Sigmoid colon (tissue), 7 donors: ENCODE results near the gene AHI1. TPM values are rescaled to one million over a fixed set of nuclear protein-coding genes. Genes with fewer than 3 reads are reported as not detected.

Experiments used
- DNase-seq: peaks from one replicate; pipeline ENCODE4 v3.0.0-alpha.2; 2019
- H3K27ac ChIP-seq, 4 donors: fragments of 200-600 bp; sonication (generic); one replicate each; pipeline ENCODE4 v1.5.1; 2016 to 2019; ENCODE audit warnings: mild to moderate bottlenecking in 1 of 4
- H3K27me3 ChIP-seq, 3 donors: fragments of 200-600 bp; sonication (generic); one replicate each; pipeline ENCODE4 v1.5.1; 2019; ENCODE audit warnings: mild to moderate bottlenecking in 1 of 3
- H3K36me3 ChIP-seq, 4 donors: fragments of 200-600 bp; sonication (generic); one replicate each; pipeline ENCODE4 v1.5.1; 2016 to 2019
- H3K4me1 ChIP-seq, 4 donors: fragments of 200-600 bp; sonication (generic); one replicate each; pipeline ENCODE4 v1.5.1; 2017 to 2019
- H3K4me3 ChIP-seq, 4 donors: fragments of 200-600 bp; sonication (generic); one replicate each; pipeline ENCODE4 v1.5.1; 2017 to 2019; ENCODE audit warnings: mild to moderate bottlenecking in 2 of 4, moderate library complexity in 1 of 4
- H3K9me3 ChIP-seq, 4 donors: fragments of 200-600 bp in 3 of 4; sonication (generic) in 3 of 4; one replicate each; pipeline versions ENCODE4 v1.5.1 to v1.6.1; 2013 to 2019
- EP300 ChIP-seq, 4 donors: sonication (generic); formaldehyde crosslinking; IDR thresholded peaks; one replicate each; pipeline ENCODE4 v1.6.1; 2017; ENCODE audit warnings: antibody characterized with exemption in 4 of 4
- POLR2A ChIP-seq, 2 donors: fragments of 450-650 bp; IDR thresholded peaks; one replicate each; pipeline ENCODE4 v1.6.1; 2016; ENCODE audit warnings: antibody characterized with exemption in 2 of 2, mild to moderate bottlenecking in 2 of 2, moderate library complexity in 2 of 2
- POLR2AphosphoS5 ChIP-seq, 4 donors: sonication (generic); formaldehyde crosslinking; IDR thresholded peaks; one replicate each; pipeline ENCODE4 v1.6.1; 2017; ENCODE audit warnings: antibody characterized with exemption in 4 of 4
- WGBS, 2 donors: extraction: QIAGEN DNeasy Blood & Tissue Kit; methylation state at CpG; one replicate each; pipeline ENCODE4 v1.1.7; 2013; 5-methylcytosine and 5-hydroxymethylcytosine counted together
- intact Hi-C: fragments of 100-400 bp; cut with DNase I; formaldehyde crosslinking; loops from one replicate; pipeline ENCODE4 v1.15.1; 2023
- polyA plus RNA-seq, 3 donors: library from polyadenylated mRNA; stranded (reverse); fragments of 200-250 nt; gene quantifications; one replicate each; pipeline ENCODE4 v1.2.3, GENCODE V29; 2013
- total RNA-seq, 4 donors: library from RNA; depleted of rRNA; stranded (reverse); fragments of >200 nt; gene quantifications; one replicate each; pipeline ENCODE4 v1.1.0, GENCODE V29; 2016
- TF ChIP-seq, protein P1 (sequence below), 4 experiments: fragments of 450-650 bp in 3 of 4; fragments of 200-600 bp in 1 of 4; IDR thresholded peaks; one replicate each; pipeline ENCODE4 v1.5.1; 2016 to 2019; ENCODE audit warnings: antibody characterized with exemption in 4 of 4, mild to moderate bottlenecking in 3 of 4, moderate library complexity in 2 of 4
- donor health status: healthy with polysubstance abuse.
- donor health status: Bipolar disorder and iron deficiency.
- donor health status: healthy.

AHI1 gene
- total and polyA plus RNA-seq, 7 donors, result 4.2 to 47.1 (median 25.8) TPM

DNA sequence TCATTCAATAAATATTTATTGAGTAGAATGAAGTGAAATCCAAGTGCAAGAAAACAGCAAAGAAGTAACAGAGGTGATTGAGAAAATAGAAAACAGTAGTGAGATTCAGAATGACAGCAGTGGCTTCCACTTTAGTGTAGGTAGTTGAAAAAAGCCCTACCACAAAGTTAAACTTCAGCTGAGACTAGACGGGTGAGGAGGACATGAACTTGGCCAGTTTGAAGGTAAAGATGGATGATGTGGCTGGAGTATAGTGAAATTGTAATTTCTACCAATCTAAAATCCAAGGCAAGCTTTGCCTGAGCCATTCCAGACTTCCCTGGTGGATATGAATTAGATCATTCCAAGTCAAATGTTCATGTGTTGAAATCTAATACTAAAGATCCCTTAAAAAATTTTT is 32.6 kb upstream of the AHI1 start:
- Histone ChIP-seq H3K27me3 (no peaks in the 10 kb centered on the region), H3K36me3 (no peaks in the 10 kb centered on the region), H3K9me3 (no peaks in the 10 kb centered on the region), H3K27ac (no peak overlapping the region), H3K4me3 (no peak overlapping the region), H3K4me1 (no peaks in the 10 kb centered on the region)
- WGBS, 2 donors, result 77 to 82% methylated on average over 1 of the region's 1 CpG
- DNase-seq, result no peak
- TF ChIP-seq POLR2A (IDR thresholded peaks at IDR 0.05) (no peak), EP300 (IDR thresholded peaks at IDR 0.05) (no peak), POLR2AphosphoS5 (IDR thresholded peaks at IDR 0.05) (no peak)
- TF ChIP-seq, protein P1, sequence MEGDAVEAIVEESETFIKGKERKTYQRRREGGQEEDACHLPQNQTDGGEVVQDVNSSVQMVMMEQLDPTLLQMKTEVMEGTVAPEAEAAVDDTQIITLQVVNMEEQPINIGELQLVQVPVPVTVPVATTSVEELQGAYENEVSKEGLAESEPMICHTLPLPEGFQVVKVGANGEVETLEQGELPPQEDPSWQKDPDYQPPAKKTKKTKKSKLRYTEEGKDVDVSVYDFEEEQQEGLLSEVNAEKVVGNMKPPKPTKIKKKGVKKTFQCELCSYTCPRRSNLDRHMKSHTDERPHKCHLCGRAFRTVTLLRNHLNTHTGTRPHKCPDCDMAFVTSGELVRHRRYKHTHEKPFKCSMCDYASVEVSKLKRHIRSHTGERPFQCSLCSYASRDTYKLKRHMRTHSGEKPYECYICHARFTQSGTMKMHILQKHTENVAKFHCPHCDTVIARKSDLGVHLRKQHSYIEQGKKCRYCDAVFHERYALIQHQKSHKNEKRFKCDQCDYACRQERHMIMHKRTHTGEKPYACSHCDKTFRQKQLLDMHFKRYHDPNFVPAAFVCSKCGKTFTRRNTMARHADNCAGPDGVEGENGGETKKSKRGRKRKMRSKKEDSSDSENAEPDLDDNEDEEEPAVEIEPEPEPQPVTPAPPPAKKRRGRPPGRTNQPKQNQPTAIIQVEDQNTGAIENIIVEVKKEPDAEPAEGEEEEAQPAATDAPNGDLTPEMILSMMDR (IDR thresholded peaks at IDR 0.05), result no peak
- intact Hi-C loops, result no loop called here

DNA sequence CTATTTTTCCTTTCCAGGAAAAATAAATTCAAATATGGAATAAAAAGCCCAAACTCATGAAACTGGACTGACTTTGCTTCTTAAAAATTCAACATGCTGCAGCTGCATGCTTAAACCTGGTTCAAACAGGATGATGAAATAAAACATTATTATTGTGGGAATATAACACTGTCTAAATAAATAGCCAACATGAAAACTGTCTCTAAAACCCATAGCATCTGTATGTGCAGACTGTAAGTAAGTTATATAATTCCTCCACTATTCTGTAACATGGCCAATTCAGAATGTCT is 30.4 kb upstream of the AHI1 start:
- intact Hi-C loops, result no loop called here
- H3K27ac ChIP-seq, result no peak overlapping the region
- no peaks in the 10 kb centered on the region for H3K4me1 ChIP-seq
- no peaks in the 10 kb centered on the region for H3K36me3 ChIP-seq
- no peaks in the 10 kb centered on the region for H3K27me3 ChIP-seq
- H3K4me3 ChIP-seq, result no peak overlapping the region
- no peaks in the 10 kb centered on the region for H3K9me3 ChIP-seq
- no peak for TF ChIP-seq POLR2A (IDR thresholded peaks at IDR 0.05)
- TF ChIP-seq EP300 (IDR thresholded peaks at IDR 0.05), result no peak
- TF ChIP-seq POLR2AphosphoS5 (IDR thresholded peaks at IDR 0.05), result no peak
- TF ChIP-seq, protein P1 (IDR thresholded peaks at IDR 0.05), result no peak
- no peak for DNase-seq

DNA sequence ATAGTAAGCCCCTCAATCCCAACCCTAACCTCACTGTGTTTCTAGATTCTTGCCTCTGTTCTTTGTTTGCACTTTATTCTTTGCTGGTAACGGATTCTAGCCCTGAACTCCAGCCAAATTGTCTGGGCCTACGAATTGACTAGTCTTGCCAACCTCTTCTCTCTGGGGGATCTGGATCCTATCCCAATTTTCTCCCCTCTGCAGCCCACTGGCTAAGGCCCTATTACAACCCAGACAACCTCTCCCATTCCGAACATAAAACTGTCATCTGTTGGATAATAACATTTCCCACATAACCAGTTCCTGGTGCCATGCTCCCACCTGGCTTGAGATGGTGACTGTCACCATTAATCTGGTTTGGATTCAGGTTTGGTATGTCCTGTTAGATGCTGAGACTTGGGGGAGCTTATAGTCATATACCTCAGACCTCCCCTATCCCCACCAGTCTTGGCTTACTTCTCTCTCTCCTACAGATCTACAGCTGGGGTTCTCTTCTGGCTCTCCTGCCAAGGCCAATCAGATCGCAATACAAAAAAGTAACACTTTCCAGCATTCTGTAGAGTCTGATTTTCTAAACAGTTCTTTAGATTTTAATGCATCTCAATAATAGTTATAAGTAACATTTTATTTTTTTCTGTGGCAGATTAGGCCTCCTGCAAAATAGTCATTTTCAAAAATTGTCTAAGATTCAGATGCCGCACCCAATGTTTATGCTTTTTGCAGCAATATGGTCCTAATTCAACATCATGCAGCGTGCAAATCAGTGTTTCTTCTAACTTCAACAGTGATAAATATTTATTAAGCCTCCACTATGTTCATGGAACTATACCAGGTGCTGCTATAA is 29.8 kb upstream of the AHI1 start:
- Histone ChIP-seq H3K4me1 (no peaks in the 10 kb centered on the region), H3K4me3 (no peak overlapping the region), H3K27me3 (no peaks in the 10 kb centered on the region), H3K36me3 (no peaks in the 10 kb centered on the region), H3K27ac (no peak overlapping the region), H3K9me3 (no peaks in the 10 kb centered on the region)
- DNase-seq, result no peak
- intact Hi-C loops, result no loop called here
- 82 to 85% methylated on average over 6 of the region's 6 CpGs for WGBS, 2 donors
- TF ChIP-seq POLR2AphosphoS5 (IDR thresholded peaks at IDR 0.05) (no peak), POLR2A (IDR thresholded peaks at IDR 0.05) (no peak), EP300 (IDR thresholded peaks at IDR 0.05) (no peak)
- TF ChIP-seq, protein P1 (IDR thresholded peaks at IDR 0.05), result no peak

DNA sequence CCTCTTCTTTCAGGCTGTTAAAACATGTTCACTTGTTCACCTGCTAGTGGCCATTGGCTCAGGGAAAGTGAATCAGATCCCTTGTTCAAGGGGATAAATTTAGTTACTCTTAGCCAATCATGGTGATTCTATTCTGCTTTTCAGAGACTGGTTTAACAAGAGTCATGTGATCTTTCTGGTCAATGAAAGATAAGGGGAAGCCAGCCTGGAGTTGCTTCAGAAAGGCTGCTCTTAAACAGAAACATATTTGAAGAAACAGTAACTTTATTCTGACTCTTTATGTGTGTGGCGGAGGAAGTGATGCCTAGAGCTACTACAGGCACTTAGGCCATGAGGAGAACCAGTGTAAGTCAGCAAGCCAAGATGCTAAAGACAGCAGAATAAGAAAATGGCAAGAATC is 28.1 kb upstream of the AHI1 start:
- H3K27ac ChIP-seq, result no peak overlapping the region
- no peaks in the 10 kb centered on the region for H3K4me1 ChIP-seq
- no peaks in the 10 kb centered on the region for H3K27me3 ChIP-seq
- no peaks in the 10 kb centered on the region for H3K9me3 ChIP-seq
- TF ChIP-seq, protein P1 (IDR thresholded peaks at IDR 0.05), result no peak
- no peak for TF ChIP-seq EP300 (IDR thresholded peaks at IDR 0.05)
- no peak for TF ChIP-seq POLR2A (IDR thresholded peaks at IDR 0.05)
- no peak for TF ChIP-seq POLR2AphosphoS5 (IDR thresholded peaks at IDR 0.05)
- intact Hi-C loops, result no loop called here
- no peak for DNase-seq
- H3K4me3 ChIP-seq, result no peak overlapping the region
- H3K36me3 ChIP-seq, result no peaks in the 10 kb centered on the region
- 96 to 99% methylated on average over 1 of the region's 1 CpG for WGBS, 2 donors
